ENCODE data around the gene MIPEP.

- TF ChIP-seq CTCF (IDR thresholded peaks at IDR 0.05): no peak
- TF ChIP-seq EP300 (IDR thresholded peaks at IDR 0.05; ENCODE audit: low read depth): no peak
- no peak for TF ChIP-seq POLR2A (IDR thresholded peaks at IDR 0.05)
These were observed 20.4 kb upstream of the MIPEP start for GRCh38 chr13:23909606-23910005.

Measured in transverse colon (tissue), 3 donors.